NCI-H1105 (cell line): ENCODE results near the gene GUCA1C.
A peak's percentile ranks its signal among the peaks of the same experiment; 100 is the strongest.

Experiments used
- DNase-seq: peaks from one replicate; lab custom pipeline; 2025; lab: John Stamatoyannopoulos, UW

The GUCA1C gene

GRCh38 chr3:108953700-108954099, at the start of gene GUCA1C:
TSS of gene GUCA1C (minus strand) at chr3:108953879. CDS start at chr3:108953762, 117 bp downstream.
- no peak for DNase-seq

DNA sequence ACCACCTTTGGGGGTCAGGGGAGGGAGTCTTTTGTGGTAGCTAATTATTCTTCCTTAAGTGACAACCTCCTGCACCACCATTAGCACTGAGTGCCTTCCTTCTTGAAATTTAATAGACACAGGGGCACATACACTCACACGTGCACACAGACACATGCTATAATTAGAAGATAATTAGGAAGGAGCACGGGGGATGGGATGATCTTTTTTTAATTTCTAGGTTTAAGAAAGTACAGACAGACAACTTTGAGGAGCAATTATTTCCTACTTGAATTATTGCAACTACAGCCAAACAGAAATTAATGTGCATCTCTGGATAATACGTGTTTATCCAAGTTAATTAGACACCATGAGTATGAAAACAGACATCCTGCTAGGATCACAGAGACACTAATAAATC, 44.8 kb upstream of the GUCA1C start:
- DNase-seq: peak; percentile 2

DNA sequence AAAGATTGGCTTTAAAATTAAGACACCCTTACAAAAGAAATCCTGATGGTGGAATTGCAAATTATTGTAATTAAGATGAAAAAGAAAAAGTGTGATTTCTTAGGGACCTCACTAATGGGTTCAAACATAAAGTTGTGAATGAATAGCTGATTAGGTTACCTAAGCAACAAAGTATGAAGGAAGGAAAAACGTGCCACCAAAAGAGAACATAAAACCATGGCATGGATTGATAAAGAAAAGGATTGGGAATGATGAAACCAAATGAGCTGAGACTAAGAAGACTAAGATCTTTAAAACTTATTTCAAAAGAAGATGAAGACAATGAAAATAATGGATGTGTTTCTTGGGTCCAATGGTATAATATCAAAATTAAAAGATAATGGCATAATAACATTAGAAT, 32.2 kb upstream of the GUCA1C start:
- DNase-seq: no peak

DNA sequence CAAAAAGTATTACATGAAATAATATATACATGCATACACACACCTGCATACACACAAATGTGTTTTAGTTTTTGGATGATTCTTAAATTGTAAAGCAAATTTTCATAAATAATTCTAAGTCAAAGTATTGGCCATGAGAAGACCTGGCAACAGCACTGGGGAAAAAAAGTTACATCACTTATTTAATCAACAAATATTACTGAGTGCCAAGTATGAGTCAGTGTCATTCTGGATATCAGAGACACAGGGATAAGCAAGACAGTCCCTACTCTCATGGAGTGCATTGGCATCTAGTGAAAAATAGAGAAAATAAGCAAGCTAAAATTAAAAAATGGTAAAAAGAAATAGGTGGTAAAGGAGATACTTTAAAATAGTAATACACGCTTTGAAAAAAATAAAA, 29.4 kb upstream of the GUCA1C start:
- no peak for DNase-seq

DNA sequence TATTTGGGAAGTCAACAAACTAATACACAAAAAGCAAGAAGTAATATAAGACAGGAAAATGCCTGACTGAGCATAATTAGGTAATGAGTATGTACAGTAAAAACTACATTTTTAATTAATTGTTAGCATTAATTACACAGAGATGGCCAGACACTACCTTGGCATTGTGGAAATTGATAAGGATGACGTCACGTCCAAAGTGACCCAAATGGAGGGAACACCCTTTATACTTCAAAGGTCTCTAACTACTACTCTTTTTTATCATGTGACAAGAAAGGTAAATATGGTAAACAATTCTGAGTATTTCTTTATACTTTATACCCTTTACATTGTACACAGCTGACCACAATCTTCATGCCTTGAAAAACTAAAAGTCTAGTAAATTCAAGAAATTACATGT, 22.4 kb upstream of the GUCA1C start:
- no peak for DNase-seq

GRCh38 chr3:108973019-108973418, 19.3 kb upstream of the GUCA1C start:
- DNase-seq: no peak

GRCh38 chr3:108972482-108972881, 18.8 kb upstream of the GUCA1C start:
- no peak for DNase-seq

DNA sequence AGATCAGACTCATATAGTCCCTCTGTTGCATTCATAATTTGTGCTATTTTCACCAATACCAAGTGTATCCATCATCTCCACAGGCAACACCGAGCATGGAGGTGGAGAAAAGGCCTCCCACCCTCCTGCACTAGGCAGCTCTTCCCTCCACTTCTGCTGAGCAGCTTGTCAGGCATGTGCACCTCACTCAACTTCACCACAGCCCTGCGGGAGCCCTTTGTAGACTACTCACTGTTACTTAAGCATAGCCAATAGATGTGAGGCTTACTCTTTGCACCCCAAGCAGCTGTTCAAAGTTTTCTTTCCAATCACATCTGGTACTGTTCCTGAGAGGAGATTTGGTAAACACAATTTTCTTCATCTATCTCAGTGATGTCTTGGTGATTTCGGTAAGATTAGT, 16.9 kb upstream of the GUCA1C start:
- DNase-seq: no peak

DNA sequence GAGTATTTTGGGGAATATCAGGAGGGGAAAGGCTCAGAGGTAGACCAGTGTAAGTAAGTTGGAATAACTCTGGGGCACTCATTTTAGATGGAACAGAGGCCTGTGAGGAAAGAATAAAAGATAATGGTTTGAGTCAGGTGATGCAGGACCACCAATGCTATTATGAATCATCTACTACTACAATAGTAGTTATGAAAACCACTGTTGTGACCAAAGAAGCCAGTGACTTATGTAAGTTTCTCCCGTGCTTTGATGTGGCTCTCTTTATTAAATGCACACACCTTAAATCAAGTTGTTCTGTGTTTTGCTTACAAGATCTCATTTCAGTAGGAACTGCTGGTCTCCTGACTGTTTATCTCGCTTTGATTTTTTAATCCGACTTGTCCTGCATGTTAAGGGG, 13.1 kb upstream of the GUCA1C start:
- DNase-seq: no peak

DNA sequence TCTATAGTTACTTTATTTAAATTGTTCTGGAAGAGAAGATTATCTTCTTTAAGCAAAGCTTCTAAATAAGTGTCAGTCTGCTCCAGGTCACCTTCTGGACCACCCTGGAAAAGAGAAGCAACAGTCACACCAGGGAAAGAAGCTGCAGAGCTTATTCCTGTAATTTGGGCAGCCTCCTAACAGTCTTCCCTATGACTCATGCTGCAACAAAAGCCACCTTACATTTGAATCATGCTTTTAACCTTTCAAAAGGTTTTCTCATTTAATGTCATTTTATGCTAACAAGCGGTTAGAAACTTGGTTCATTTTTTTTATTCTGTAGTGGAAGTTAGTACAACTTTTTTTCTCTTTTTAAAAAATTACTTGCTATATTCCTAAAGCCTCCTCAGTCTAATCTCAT, 5.3 kb upstream of the GUCA1C start:
- no peak for DNase-seq

DNA sequence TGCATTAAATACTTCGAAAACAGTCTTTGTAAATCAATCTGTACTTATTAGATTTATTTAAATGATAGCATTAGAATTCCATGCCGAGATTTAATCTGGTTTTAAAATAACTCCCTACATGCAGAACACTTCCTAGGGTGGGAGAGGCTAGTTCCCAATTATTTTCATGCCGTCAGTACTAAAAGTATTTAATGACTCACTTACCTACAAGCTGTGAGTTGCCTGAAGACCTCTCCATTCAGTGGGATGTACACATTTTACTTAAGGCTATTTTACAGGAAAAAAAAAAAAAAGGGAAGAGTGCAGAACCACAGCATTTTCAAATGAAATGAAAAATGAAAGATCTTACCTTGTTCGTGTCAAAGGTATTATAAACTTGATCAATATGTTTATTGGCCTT, 469 bp downstream of the GUCA1C start:
- no peak for DNase-seq

GRCh38 chr3:108951820-108952501, 1.7 kb downstream of the GUCA1C start:
- DNase-seq: no peak

DNA sequence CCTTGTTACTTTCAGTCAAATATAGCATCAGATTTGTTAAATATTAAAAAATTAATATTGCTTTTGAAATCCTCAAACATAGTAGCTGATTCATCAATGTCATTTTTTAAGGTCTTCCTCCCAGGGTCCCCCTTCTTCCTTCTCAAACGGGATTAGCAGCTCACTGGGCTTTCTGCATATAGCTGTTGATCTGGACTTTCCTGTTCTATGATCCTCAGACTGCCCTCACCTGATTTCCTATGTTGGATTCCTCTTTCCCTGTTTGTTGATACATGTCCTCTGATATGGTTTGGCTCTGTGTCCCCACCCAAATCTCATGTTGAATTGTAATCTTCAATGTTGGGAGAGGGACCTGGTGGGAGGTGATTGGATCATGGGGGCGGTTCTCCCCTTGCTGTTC, 5.8 kb downstream of the GUCA1C start:
- no peak for DNase-seq

DNA sequence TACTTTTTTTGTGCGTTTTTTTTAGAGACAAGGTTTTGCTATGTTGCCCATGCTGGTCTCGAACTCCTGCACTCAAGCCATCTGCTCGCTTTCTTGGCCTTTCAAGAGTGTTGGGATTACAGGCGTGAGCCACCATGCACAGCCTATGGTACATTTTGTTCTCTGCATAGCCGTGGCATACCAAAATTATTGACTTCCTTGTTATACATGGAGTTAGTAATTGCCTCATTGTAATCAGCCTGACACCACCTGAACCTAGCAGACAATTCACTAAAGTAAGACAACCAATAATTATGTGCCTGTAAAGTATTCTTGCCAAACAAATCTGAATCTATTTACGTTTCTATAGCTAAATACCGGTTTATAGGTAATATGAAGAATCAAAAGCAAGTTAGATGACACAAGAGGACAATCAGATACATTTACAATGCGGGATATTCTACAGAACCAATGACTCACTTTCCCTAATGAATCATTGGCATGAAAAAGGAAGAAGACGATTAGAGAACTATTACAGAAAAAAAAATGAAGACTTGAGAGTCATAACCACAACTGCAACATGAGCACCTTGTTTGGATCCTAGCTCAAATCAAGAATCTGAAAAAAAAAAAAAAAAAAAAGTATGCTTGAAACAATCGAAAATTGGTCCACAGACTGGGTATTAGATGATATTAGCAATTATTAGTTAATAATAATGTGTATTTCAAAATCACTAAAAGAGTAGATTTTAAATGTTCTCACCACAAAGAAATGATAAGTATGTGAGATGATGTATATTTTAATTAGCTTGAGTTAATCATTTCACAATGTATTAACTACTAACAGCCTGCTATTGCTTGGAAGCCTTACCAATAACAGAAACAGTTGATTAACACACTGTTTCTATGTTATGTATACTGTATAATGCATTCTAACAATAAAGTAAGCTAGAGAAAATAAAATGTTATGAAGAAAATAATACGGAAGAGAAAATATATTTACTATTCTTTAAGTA, 7.1 kb downstream of the GUCA1C start:
- no peak for DNase-seq

GRCh38 chr3:108940568-108941263, 13.0 kb downstream of the GUCA1C start:
- DNase-seq: no peak

DNA sequence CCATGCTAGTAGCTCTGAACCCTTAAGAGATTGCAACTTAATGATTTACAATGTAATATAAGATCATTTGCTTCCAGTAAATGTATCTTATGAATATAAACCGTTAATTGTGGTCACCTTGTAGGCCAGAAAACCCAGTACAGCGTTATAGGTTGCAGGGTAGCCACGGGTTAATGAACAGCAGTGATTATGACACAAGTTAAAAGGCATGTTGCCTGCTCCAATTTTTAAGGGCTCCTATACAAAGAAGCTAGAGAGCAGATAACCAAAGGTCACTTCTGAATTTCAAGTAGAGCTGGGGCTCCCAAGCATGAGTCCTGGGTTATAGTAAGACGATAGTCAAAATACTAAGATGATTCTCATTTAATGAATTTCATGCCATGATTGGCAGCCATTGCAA, 13.5 kb downstream of the GUCA1C start:
- no peak for DNase-seq

- DNase-seq: no peak
Measured at GRCh38 chr3:108936924-108937689, 16.6 kb downstream of the GUCA1C start.

- no peak for DNase-seq
Measured at GRCh38 chr3:108931035-108931434, 22.6 kb downstream of the GUCA1C start.

- DNase-seq: no peak
Measured at GRCh38 chr3:108918866-108919265, 34.8 kb downstream of the GUCA1C start.

GRCh38 chr3:108914774-108915641, 38.7 kb downstream of the GUCA1C start:
- DNase-seq: peak; percentile 50

- no peak for DNase-seq
Measured at GRCh38 chr3:108909799-108910198, 43.9 kb downstream of the GUCA1C start.
